Activated T-helper 1 cell treated with anti-CD3 and anti-CD28 coated beads, Interleukin-2, amount 50 U/mL, for 16 hours (primary cell): ENCODE data around the gene KLK2.
"Not testable (repeated sequence)": the region's sequence is repeated elsewhere in the genome, so short reads cannot be mapped to it uniquely, and the experiment has no call there.

Experiments
- DNase-seq, 2 donors: peaks; one replicate each; pipeline ENCODE4 v3.0.0-alpha.2; 2020; ENCODE audit warnings: low read depth in 1 of 2, low spot score in 1 of 2

The KLK2 gene

DNA sequence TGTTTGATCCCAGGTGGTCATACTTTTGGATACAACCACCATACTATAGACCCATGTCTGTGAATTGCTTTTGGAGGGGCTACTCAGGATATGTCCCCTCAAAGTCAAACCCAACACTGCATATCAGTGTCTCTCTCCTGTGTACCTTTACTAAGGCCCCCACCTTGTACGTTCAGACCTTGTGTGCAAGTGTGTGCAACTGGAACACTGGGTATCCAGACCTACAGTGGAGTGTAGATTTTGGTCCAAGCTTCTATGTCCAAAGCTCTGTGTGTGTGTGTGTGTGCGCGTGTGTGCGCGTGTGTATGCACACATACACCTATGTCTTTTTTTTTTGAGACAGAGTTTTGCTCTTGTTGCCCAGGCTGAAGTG, 18.0 kb downstream of the KLK2 start:
- DNase-seq, result no peak

GRCh38 chr19:50893047-50893736, 20.0 kb downstream of the KLK2 start:
- no peak for DNase-seq

- DNase-seq, result no peak
Measured at GRCh38 chr19:50894478-50895356, 21.5 kb downstream of the KLK2 start.

GRCh38 chr19:50896089-50896590, 22.9 kb downstream of the KLK2 start:
- not testable (repeated sequence) for DNase-seq

DNA sequence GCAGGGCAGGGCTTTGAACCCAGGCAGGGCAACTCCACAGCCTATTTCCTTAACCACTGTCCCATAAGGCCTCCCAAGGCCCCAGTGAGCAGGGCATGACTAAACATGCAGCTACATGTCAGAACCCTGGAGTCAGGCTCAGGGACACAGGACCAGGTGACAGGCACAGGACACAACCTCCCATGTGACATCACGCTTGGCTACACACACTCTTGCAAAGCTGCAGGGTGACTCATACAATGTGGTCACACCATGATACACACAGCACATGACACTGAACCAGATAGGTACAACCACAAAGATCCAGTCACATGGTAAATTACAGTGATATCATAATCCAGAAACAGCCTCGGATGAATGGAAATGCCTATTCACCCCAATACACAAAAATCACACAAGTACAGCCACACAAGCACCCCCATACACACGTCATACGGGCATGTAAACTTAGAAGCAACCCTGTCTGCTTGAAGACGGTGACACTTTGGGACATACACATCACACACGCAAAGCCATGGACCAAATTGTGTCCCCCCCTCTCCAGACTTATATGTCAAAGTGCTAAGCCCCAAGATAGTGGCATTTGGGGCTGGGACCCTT, 23.5 kb downstream of the KLK2 start:
- no peak for DNase-seq

GRCh38 chr19:50897191-50897607, 24.0 kb downstream of the KLK2 start:
- DNase-seq, result no peak

GRCh38 chr19:50897612-50898011, 24.4 kb downstream of the KLK2 start:
- DNase-seq, result no peak

DNA sequence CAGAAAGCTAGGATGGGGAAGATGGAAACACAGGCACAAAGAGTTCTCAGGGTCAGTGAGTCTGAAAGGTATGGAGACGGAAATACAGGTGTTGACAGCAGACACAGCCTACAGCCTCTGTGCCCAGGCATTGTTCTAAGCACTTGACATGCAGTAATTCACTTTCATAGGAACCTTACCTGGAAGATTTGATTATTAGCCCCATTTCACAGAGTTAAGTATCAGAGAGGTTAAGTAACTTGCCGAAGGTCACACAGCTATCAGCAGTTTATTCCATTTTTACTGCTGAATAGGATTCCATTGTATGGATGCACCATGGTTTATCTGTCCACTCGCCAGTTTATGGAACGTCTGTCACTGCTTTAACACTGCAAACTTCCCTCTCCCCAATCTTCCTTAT, 24.8 kb downstream of the KLK2 start:
- no peak for DNase-seq

- no peak for DNase-seq
Measured at GRCh38 chr19:50899569-50899968, 26.3 kb downstream of the KLK2 start.

DNA sequence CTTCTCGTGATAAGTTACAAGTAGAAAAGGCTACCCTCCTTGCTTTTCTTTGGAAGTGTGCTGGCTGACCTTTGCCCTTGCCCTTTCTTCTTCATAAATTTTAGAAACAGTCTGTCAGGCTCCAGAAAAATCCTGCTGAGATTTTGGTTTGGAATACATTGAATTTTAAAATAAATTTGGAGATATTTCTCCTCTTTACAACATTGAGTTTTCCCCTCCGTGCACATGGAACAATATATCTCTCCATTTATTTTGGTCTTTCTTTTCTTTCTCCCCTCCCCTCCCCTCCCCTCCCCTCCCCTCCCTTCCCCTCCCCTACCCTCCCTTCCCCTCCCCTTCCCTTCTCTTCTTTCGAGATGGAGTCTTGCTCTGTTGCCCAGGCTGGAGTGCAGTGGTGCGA, 29.4 kb downstream of the KLK2 start:
- no peak for DNase-seq

- no peak for DNase-seq
Measured at GRCh38 chr19:50906217-50906616, 33.0 kb downstream of the KLK2 start.

GRCh38 chr19:50908336-50908735, 35.1 kb downstream of the KLK2 start:
- no peak for DNase-seq

DNA sequence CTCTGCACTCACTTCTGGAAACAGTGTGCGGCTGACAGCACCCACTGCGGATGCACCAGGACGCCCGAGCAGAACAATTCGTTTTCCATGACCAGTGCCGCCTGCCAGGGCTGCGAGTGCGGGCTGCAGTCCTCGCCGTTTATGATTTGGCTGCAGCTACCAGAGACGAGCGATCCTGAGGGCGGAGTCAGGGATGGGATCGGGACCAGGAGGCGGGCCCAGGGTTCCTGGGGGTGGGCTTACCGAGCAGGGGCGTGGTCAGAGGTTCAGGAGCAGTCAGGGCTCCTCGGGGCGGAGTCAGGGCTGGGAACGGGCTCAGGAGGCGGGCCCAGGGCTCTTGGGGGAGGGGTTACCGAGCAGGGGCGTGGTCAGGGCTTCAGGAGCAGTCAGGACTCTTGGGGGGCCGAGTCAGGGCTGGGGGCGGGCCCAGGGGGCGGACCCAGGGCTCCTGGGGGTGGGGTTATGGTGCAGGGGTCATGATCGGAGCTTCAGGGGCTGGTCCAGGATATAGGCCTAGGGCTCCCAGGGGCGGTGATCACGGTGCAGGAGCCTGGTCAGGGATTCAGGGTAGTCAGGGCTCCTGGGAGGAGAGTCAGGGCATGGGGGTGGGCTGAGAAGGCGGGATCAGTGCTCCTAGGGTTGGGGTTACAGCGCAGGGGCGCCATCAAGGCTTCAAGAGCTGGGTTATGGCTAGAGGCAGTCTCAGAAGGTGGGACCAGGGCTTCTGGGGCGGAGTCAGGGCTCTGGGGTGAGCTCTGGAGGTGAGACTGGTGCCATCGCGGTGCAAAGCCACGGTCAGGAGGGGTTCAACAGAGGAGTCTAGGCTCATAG, 36.2 kb downstream of the KLK2 start:
- DNase-seq, result no peak

GRCh38 chr19:50910722-50911121, 37.5 kb downstream of the KLK2 start:
- no peak for DNase-seq

- no peak for DNase-seq
Measured at GRCh38 chr19:50911206-50912101, 38.2 kb downstream of the KLK2 start, which contains the start of gene KLK4. Gene KLK4 (minus strand): TSS chr19:50911395. CDS start chr19:50910738, 657 bp downstream.

DNA sequence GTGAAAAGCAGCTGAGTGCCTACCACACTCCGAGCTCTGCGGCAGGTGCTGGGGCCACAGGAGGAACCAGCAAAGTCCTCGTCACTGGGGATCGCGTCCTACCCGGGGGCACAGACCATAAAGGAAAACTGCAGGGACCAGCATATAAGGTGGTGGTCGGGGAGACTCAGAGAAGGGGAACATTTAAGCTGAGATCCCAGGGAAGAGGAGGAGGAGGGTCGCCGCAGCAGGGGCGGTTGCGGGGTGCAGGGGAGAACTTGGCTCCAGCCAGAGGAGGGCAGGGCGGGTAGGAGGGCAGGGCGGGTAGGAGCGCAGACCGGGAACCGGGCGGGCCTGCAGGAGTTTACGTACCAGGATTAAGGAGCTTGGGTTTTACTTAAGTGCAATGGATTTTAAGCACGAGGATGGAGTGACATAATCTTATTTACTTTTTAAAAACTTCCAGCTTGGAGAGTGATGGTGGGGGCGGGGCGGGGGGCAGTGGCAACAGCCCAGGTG, 38.9 kb downstream of the KLK2 start:
- DNase-seq, result no peak

- no peak for DNase-seq
Measured at GRCh38 chr19:50912727-50913716, 39.8 kb downstream of the KLK2 start.

DNA sequence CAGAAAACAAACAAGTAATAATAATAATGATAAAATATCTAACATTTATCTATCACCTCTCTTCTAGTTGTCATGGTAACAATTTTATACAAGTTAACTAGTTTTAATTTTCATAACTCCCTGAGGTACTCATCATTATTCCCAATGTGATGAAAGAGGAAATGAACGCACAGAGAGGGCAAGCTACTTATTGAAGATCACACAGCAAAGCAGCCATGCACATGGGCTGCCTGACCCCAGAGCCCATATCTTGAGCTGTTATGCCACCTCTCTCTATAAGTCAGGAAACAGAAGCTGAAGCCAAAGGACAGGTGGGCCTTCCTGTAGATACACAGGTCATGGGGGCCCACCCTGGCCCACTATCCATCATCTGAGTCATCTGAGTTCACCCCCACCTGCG, 42.8 kb downstream of the KLK2 start:
- no peak for DNase-seq
